CD8-positive, alpha-beta memory T cell (primary cell): ENCODE results near the gene KCNAB1. TPM values are rescaled to one million over a fixed set of nuclear protein-coding genes. Genes with fewer than 3 reads are reported as not detected.

ENCODE experiments used
- CTCF ChIA-PET: fragments of 350-600 bp; sonication (Branson Sonifier 250); formaldehyde crosslinking; loops from one replicate; lab custom pipeline; 2021; ENCODE audit warnings: antibody characterized with exemption; lab: Charles Lee
- POLR2A ChIA-PET: fragments of 350-600 bp; sonication (Branson Sonifier 250); formaldehyde crosslinking; loops from one replicate; lab custom pipeline; 2021; ENCODE audit warnings: antibody characterized with exemption; lab: Charles Lee
- DNase-seq, 5 donors: peaks; one replicate each; pipeline versions ENCODE4 v3.0.0 to v3.0.0-alpha.2; 2020 to 2022; ENCODE audit warnings: mixed read lengths in 1 of 5
- H3K27ac ChIP-seq: one replicate; pipeline ENCODE4 v1.7.0; 2013; ENCODE audit warnings: low read depth, mild to moderate bottlenecking, low read length, moderate library complexity
- H3K27me3 ChIP-seq: 2 replicates; pipeline ENCODE4 v1.7.0; 2013; ENCODE audit warnings: low read length, mild to moderate bottlenecking; ENCODE audit not compliant: insufficient read depth, poor library complexity, severe bottlenecking
- H3K36me3 ChIP-seq: 2 replicates; pipeline ENCODE4 v1.7.0; 2013; ENCODE audit warnings: mild to moderate bottlenecking, low read length, moderate library complexity; ENCODE audit not compliant: insufficient read depth
- H3K4me1 ChIP-seq: 2 replicates; pipeline ENCODE4 v1.7.0; 2013; ENCODE audit warnings: mild to moderate bottlenecking, low read length, moderate library complexity; ENCODE audit not compliant: insufficient read depth
- H3K4me3 ChIP-seq: 2 replicates; pipeline ENCODE4 v1.7.0; 2013; ENCODE audit warnings: mild to moderate bottlenecking, low read length
- H3K9me3 ChIP-seq: 2 replicates; pipeline ENCODE4 v1.7.0; 2013; ENCODE audit warnings: mild to moderate bottlenecking, low read length
- H3K27ac Mint-ChIP-seq, 8 donors: one replicate each; pipeline ENCODE4 v1.8.0; 2020 to 2021; ENCODE audit warnings: mixed read lengths in 8 of 8, mild to moderate bottlenecking in 6 of 8, inconsistent platforms in 3 of 8, moderate library complexity in 3 of 8
- H3K27me3 Mint-ChIP-seq, 2 donors: one replicate each; pipeline ENCODE4 v1.8.0; 2020 to 2021; ENCODE audit warnings: mixed read lengths in 2 of 2, mild to moderate bottlenecking in 1 of 2, moderate library complexity in 1 of 2
- H3K36me3 Mint-ChIP-seq, 3 donors: one replicate each; pipeline ENCODE4 v1.8.0; 2020 to 2021; ENCODE audit warnings: mixed read lengths in 3 of 3, inconsistent platforms in 1 of 3, mild to moderate bottlenecking in 1 of 3
- H3K4me1 Mint-ChIP-seq, 3 donors: one replicate each; pipeline ENCODE4 v1.8.0; 2020 to 2021; ENCODE audit warnings: mixed read lengths in 3 of 3, inconsistent platforms in 1 of 3, mild to moderate bottlenecking in 1 of 3
- H3K4me3 Mint-ChIP-seq, 7 donors: one replicate each; pipeline ENCODE4 v1.8.0; 2020 to 2021; ENCODE audit warnings: mixed read lengths in 7 of 7, mild to moderate bottlenecking in 6 of 7, moderate library complexity in 4 of 7, inconsistent platforms in 2 of 7
- H3K9me3 Mint-ChIP-seq, 5 donors: one replicate each; pipeline ENCODE4 v1.8.0; 2020 to 2022; ENCODE audit warnings: mixed read lengths in 5 of 5, mild to moderate bottlenecking in 3 of 5, moderate library complexity in 2 of 5, inconsistent platforms in 1 of 5
- polyA plus RNA-seq: library from polyadenylated mRNA; unstranded; fragments of 300-500 nt; fragmentation: Illumina TruSeq; gene quantifications from one replicate; pipeline ENCODE4 v1.2.3, GENCODE V29; 2021
- total RNA-seq, 2 experiments: library from RNA; stranded (reverse); gene quantifications; one replicate each; pipeline ENCODE4 v1.2.3, GENCODE V29; 2021

Gene KCNAB1
- total and polyA plus RNA-seq, 3 experiments from 2014 or later, result 0.32 TPM; not detected in 2

GRCh38 chr3:156424758-156425157 lies 304.4 kb downstream of the KCNAB1 start:
- ChIA-PET CTCF (no interaction called here), POLR2A (no interaction called here)
- DNase-seq, result no peak

DNA sequence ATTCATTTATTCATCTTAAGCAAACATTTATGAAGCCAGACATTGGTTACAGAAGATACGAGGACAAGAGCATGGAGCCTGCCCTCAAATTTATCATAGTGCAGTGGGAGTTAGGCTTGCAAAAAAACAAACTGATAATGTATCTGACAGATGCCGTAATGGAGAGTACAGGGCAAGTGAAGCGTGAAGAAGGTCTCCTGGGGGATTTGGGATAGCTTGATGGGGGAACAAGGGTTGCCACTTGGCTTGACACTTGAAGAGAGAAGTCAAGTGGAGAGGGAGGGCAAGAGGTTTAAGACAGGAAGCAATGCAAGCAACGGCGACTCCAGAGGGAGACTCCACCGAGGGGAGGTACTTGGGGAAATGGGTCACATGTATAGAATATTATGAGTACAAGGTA lies 305.3 kb downstream of the KCNAB1 start:
- H3K4me1 ChIP-seq, result no peaks in the 10 kb centered on the region
- H3K27ac ChIP-seq, result no peak overlapping the region
- no peak overlapping the region for H3K4me3 Mint-ChIP-seq
- no peaks in the 10 kb centered on the region for H3K4me1 Mint-ChIP-seq
- POLR2A ChIA-PET, result no interaction called here
- no peak overlapping the region for H3K27ac Mint-ChIP-seq
- H3K36me3 Mint-ChIP-seq, result no peaks in the 10 kb centered on the region
- H3K4me3 ChIP-seq, result no peak overlapping the region
- H3K9me3 Mint-ChIP-seq, result no peaks in the 10 kb centered on the region
- CTCF ChIA-PET, result no interaction called here
- no peaks in the 10 kb centered on the region for H3K36me3 ChIP-seq
- H3K27me3 ChIP-seq, result no peaks in the 10 kb centered on the region
- no peaks in the 10 kb centered on the region for H3K9me3 ChIP-seq
- peaks cover 7 to 8% of the 10 kb centered on the region in 2 donors for H3K27me3 Mint-ChIP-seq
- DNase-seq, result no peak

More at GRCh38 chr3:156424758-156425157, 304.4 kb downstream of the KCNAB1 start:
- Histone ChIP-seq H3K36me3 (no peaks in the 10 kb centered on the region), H3K4me1 (no peaks in the 10 kb centered on the region), H3K4me3 (no peak overlapping the region), H3K27me3 (no peaks in the 10 kb centered on the region), H3K27ac (no peak overlapping the region), H3K9me3 (no peaks in the 10 kb centered on the region)
- no peak overlapping the region for H3K27ac Mint-ChIP-seq
- H3K4me3 Mint-ChIP-seq, result no peak overlapping the region
- peaks cover 5 to 8% of the 10 kb centered on the region in 2 donors for H3K27me3 Mint-ChIP-seq
- no peaks in the 10 kb centered on the region for H3K4me1 Mint-ChIP-seq
- H3K36me3 Mint-ChIP-seq, result no peaks in the 10 kb centered on the region
- no peaks in the 10 kb centered on the region for H3K9me3 Mint-ChIP-seq

DNA sequence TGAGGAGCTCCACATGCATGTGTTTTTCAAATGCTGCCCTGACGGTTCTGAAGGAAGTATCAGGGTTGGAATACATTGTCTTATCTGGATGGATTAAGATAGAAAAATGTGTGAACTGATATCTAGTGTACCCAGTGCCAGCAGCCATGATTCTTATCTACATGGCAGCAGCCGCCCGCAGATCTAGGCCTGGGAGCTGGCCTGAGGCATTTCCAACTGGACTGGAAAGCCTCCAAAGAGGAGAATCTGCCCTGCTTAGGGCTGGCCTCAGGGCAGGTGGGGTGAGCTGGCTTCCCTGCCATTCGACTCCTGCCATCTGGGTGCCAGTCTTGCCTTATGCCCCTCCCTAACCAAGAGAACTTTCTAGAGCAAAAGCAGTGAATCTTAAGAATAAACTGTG lies 308.7 kb downstream of the KCNAB1 start:
- no peaks in the 10 kb centered on the region for H3K27me3 ChIP-seq
- Mint-ChIP-seq H3K36me3 (no peaks in the 10 kb centered on the region), H3K27ac (no peak overlapping the region), H3K4me1 (no peaks in the 10 kb centered on the region), H3K9me3 (no peaks in the 10 kb centered on the region), H3K4me3 (no peak overlapping the region), H3K27me3 (peaks cover 10 to 15% of the 10 kb centered on the region in 2 donors)
- H3K4me1 ChIP-seq, result no peaks in the 10 kb centered on the region
- H3K27ac ChIP-seq, result no peak overlapping the region
- ChIA-PET CTCF (interaction anchor here (0.5 kb wide), 1 partner anchor 133 kb away, joined by 3 read pairs; no protein-coding TSS in a partner anchor), POLR2A (no interaction called here)
- DNase-seq, result no peak
- no peaks in the 10 kb centered on the region for H3K36me3 ChIP-seq
- no peaks in the 10 kb centered on the region for H3K9me3 ChIP-seq
- no peak overlapping the region for H3K4me3 ChIP-seq

- Mint-ChIP-seq H3K9me3 (no peaks in the 10 kb centered on the region), H3K27ac (no peak overlapping the region), H3K4me3 (no peak overlapping the region), H3K36me3 (no peaks in the 10 kb centered on the region), H3K27me3 (peaks cover 11 to 20% of the 10 kb centered on the region in 2 donors), H3K4me1 (no peaks in the 10 kb centered on the region)
- ChIA-PET CTCF (no interaction called here), POLR2A (no interaction called here)
- Histone ChIP-seq H3K27me3 (no peaks in the 10 kb centered on the region), H3K4me1 (no peaks in the 10 kb centered on the region), H3K9me3 (no peaks in the 10 kb centered on the region), H3K4me3 (no peak overlapping the region), H3K36me3 (no peaks in the 10 kb centered on the region), H3K27ac (no peak overlapping the region)
- no peak for DNase-seq
Observed at GRCh38 chr3:156431334-156432124, 311.2 kb downstream of the KCNAB1 start.

DNA sequence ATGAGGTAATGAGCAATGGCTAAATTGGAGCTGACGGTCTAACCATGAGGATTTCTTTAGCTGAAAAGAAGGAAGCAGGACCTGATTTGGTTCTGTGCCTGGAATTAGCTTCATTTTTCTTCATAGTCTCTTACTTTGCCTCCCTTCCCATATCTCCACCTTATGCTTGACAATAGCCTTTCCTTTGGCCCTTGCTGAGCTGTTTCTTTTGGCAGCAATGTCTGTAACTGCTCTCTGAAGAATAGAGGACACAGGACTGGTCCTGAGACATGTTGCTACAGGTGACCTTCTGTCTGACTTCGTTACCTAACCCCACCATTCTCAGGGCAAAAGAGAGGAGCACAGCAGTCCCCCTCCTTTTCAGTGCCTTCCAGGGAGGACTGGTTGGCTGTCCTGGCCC lies 312.2 kb downstream of the KCNAB1 start:
- CTCF ChIA-PET, result no interaction called here
- Histone ChIP-seq H3K36me3 (no peaks in the 10 kb centered on the region), H3K27ac (no peak overlapping the region), H3K27me3 (no peaks in the 10 kb centered on the region), H3K4me1 (no peaks in the 10 kb centered on the region), H3K4me3 (no peak overlapping the region), H3K9me3 (no peaks in the 10 kb centered on the region)
- Mint-ChIP-seq H3K27ac (no peak overlapping the region), H3K36me3 (no peaks in the 10 kb centered on the region), H3K4me3 (no peak overlapping the region), H3K9me3 (no peaks in the 10 kb centered on the region), H3K27me3 (peaks cover 11 to 23% of the 10 kb centered on the region in 2 donors), H3K4me1 (no peaks in the 10 kb centered on the region)
- no peak for DNase-seq
- POLR2A ChIA-PET, result no interaction called here

DNA sequence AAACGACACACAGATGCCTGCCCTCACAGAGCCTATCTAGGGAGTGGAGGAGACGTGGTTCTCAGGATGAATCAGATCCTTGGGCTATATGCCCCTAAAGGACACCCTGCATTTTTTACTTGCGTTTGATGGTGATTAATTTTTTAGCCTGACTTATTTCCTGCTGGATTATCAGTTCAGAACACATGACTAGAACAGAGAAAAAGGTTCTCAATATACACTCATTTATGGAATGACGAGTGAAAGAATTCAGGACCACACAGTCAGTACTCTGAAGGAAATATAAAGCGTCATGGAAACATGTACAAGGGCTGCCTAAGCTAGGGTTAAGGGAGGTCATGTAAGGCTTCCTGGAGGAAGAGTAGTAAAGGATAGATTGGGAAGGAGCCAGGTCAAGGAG lies 312.8 kb downstream of the KCNAB1 start:
- Histone ChIP-seq H3K4me3 (no peak overlapping the region), H3K36me3 (no peaks in the 10 kb centered on the region), H3K27me3 (no peaks in the 10 kb centered on the region), H3K27ac (no peak overlapping the region), H3K9me3 (no peaks in the 10 kb centered on the region), H3K4me1 (no peaks in the 10 kb centered on the region)
- Mint-ChIP-seq H3K36me3 (no peaks in the 10 kb centered on the region), H3K27ac (no peak overlapping the region), H3K9me3 (no peaks in the 10 kb centered on the region), H3K4me1 (no peaks in the 10 kb centered on the region), H3K27me3 (peaks cover 11 to 29% of the 10 kb centered on the region in 2 donors), H3K4me3 (no peak overlapping the region)
- ChIA-PET POLR2A (no interaction called here), CTCF (no interaction called here)
- DNase-seq, result no peak

- H3K4me3 Mint-ChIP-seq, result no peak overlapping the region
- DNase-seq, result no peak
- no peak overlapping the region for H3K27ac Mint-ChIP-seq
- Histone ChIP-seq H3K36me3 (no peaks in the 10 kb centered on the region), H3K27me3 (no peaks in the 10 kb centered on the region), H3K27ac (no peak overlapping the region), H3K4me1 (no peaks in the 10 kb centered on the region), H3K4me3 (no peak overlapping the region), H3K9me3 (no peaks in the 10 kb centered on the region)
- POLR2A ChIA-PET, result interaction anchor here (0.6 kb wide), 1 partner anchor 34 kb away, joined by 3 read pairs; no protein-coding TSS in a partner anchor
- H3K4me1 Mint-ChIP-seq, result no peaks in the 10 kb centered on the region
- peaks cover 11 to 29% of the 10 kb centered on the region in 2 donors for H3K27me3 Mint-ChIP-seq
- H3K36me3 Mint-ChIP-seq, result no peaks in the 10 kb centered on the region
- CTCF ChIA-PET, result no interaction called here
- peaks cover 0 to 2% (median 0%) of the 10 kb centered on the region in 5 donors for H3K9me3 Mint-ChIP-seq
Observed at GRCh38 chr3:156433910-156434309, 313.5 kb downstream of the KCNAB1 start.

DNA sequence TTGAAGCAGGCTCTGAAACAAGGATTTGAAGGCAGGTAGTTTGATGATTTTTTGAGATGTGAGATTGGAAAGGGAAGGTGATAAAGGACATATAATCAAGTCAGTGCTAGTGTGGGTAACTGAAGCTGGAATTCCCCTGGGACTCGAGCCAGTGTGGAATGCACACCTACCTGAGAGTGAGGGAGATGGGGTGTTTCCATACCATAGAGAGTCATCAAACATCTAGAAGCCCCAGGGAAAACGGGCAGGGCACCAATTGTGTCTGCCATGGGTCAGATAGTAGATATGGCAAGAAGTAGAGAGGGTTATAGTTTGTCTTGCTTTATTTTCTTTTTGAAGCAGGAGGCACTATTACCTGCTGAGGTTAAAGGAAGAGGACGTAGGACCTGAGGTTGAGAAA lies 314.5 kb downstream of the KCNAB1 start:
- CTCF ChIA-PET, result no interaction called here
- Mint-ChIP-seq H3K27ac (no peak overlapping the region), H3K36me3 (no peaks in the 10 kb centered on the region), H3K4me3 (no peak overlapping the region), H3K9me3 (peaks cover 0 to 2% (median 0%) of the 10 kb centered on the region in 5 donors), H3K27me3 (peaks cover 11 to 37% of the 10 kb centered on the region in 2 donors), H3K4me1 (no peaks in the 10 kb centered on the region)
- Histone ChIP-seq H3K36me3 (no peaks in the 10 kb centered on the region), H3K27ac (no peak overlapping the region), H3K27me3 (no peaks in the 10 kb centered on the region), H3K4me3 (no peak overlapping the region), H3K4me1 (no peaks in the 10 kb centered on the region), H3K9me3 (no peaks in the 10 kb centered on the region)
- DNase-seq, result no peak
- POLR2A ChIA-PET, result no interaction called here
